ENCODE data around the gene MAU2. TPM values are rescaled to one million over a fixed set of nuclear protein-coding genes. Genes with fewer than 3 reads are reported as not detected.

MAU2 gene
- total and polyA plus RNA-seq, 2 of the 13 experiments (the other 11 are each of a cell fraction or from before 2014, with no cell fraction given): 16.8 to 33.8 TPM

DNA sequence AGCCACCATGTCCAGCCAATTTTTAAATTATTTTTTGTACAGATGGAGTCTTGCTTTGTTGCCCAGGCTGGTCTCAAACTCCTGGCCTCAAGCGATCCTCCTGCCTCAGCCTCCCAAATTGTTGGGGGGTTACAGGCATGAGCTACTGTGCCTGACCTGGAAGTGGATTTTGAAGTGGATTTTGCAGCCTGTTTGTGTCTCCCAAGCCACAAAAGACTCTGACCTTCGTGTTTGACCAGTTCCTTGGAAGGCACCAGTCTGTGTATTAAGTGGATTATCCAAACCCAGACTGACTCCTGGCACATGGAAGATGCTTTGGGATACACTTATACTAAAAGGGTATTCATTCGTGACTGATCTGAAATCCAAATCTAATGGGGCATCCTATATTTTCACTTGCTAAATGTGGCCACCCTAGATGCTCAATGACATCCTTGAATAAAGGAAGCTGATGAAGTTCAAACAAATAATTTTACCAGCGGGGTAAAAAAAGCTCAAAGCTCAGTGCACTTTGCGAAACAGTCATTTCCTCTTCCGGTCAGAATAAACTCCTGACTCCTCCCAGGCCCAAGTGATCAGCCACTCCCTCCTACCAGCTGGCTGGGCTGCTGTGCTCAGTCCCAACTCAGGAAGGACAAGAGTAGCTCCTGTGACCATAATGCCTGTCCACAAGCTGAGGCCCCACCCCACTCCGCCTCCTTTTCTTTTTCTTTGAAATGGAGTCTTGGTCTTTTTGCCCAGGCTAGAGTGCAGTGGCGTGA lies 52.2 kb downstream of the MAU2 start (continued):
- TF ChIP-seq HNRNPUL1 (IDR thresholded peaks at IDR 0.05; ENCODE audit: low read depth, low read length): no peak
- no peak for TF ChIP-seq YEATS4 (CRISPR knock-in tag; IDR thresholded peaks at IDR 0.05; ENCODE audit: borderline replicate concordance)
- TF ChIP-seq, protein P1, sequence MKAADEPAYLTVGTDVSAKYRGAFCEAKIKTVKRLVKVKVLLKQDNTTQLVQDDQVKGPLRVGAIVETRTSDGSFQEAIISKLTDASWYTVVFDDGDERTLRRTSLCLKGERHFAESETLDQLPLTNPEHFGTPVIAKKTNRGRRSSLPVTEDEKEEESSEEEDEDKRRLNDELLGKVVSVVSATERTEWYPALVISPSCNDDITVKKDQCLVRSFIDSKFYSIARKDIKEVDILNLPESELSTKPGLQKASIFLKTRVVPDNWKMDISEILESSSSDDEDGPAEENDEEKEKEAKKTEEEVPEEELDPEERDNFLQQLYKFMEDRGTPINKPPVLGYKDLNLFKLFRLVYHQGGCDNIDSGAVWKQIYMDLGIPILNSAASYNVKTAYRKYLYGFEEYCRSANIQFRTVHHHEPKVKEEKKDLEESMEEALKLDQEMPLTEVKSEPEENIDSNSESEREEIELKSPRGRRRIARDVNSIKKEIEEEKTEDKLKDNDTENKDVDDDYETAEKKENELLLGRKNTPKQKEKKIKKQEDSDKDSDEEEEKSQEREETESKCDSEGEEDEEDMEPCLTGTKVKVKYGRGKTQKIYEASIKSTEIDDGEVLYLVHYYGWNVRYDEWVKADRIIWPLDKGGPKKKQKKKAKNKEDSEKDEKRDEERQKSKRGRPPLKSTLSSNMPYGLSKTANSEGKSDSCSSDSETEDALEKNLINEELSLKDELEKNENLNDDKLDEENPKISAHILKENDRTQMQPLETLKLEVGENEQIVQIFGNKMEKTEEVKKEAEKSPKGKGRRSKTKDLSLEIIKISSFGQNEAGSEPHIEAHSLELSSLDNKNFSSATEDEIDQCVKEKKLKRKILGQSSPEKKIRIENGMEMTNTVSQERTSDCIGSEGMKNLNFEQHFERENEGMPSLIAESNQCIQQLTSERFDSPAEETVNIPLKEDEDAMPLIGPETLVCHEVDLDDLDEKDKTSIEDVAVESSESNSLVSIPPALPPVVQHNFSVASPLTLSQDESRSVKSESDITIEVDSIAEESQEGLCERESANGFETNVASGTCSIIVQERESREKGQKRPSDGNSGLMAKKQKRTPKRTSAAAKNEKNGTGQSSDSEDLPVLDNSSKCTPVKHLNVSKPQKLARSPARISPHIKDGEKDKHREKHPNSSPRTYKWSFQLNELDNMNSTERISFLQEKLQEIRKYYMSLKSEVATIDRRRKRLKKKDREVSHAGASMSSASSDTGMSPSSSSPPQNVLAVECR (CRISPR knock-in tag; IDR thresholded peaks at IDR 0.05; ENCODE audit: borderline replicate concordance): peak; percentile 18; the same call in 1 of the 2 replicates
- TF ChIP-seq GABPA (IDR thresholded peaks at IDR 0.05; ENCODE audit: low read depth, low read length): peak; percentile 57
- TF ChIP-seq GABPA (CRISPR knock-in tag; IDR thresholded peaks at IDR 0.05; ENCODE audit: low read depth): peak; percentile 93
- TF ChIP-seq, protein P2, sequence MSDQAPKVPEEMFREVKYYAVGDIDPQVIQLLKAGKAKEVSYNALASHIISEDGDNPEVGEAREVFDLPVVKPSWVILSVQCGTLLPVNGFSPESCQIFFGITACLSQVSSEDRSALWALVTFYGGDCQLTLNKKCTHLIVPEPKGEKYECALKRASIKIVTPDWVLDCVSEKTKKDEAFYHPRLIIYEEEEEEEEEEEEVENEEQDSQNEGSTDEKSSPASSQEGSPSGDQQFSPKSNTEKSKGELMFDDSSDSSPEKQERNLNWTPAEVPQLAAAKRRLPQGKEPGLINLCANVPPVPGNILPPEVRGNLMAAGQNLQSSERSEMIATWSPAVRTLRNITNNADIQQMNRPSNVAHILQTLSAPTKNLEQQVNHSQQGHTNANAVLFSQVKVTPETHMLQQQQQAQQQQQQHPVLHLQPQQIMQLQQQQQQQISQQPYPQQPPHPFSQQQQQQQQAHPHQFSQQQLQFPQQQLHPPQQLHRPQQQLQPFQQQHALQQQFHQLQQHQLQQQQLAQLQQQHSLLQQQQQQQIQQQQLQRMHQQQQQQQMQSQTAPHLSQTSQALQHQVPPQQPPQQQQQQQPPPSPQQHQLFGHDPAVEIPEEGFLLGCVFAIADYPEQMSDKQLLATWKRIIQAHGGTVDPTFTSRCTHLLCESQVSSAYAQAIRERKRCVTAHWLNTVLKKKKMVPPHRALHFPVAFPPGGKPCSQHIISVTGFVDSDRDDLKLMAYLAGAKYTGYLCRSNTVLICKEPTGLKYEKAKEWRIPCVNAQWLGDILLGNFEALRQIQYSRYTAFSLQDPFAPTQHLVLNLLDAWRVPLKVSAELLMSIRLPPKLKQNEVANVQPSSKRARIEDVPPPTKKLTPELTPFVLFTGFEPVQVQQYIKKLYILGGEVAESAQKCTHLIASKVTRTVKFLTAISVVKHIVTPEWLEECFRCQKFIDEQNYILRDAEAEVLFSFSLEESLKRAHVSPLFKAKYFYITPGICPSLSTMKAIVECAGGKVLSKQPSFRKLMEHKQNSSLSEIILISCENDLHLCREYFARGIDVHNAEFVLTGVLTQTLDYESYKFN (CRISPR knock-in tag; conservative IDR thresholded peaks at IDR 0.05): peak; percentile 84
- TF ChIP-seq MED13 (CRISPR knock-in tag; IDR thresholded peaks at IDR 0.05): no peak
- TF ChIP-seq HIVEP1 (CRISPR knock-in tag; IDR thresholded peaks at IDR 0.05): no peak
- TF ChIP-seq ZSCAN25 (CRISPR knock-in tag; IDR thresholded peaks at IDR 0.05): no peak
- TF ChIP-seq, protein P3, sequence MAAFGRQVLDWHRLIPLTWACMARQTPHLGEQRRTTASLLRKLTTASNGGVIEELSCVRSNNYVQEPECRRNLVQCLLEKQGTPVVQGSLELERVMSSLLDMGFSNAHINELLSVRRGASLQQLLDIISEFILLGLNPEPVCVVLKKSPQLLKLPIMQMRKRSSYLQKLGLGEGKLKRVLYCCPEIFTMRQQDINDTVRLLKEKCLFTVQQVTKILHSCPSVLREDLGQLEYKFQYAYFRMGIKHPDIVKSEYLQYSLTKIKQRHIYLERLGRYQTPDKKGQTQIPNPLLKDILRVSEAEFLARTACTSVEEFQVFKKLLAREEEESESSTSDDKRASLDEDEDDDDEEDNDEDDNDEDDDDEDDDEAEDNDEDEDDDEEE (CRISPR knock-in tag; IDR thresholded peaks at IDR 0.05): no peak
- TF ChIP-seq ZNF331 (CRISPR knock-in tag; IDR thresholded peaks at IDR 0.05): no peak
- TF ChIP-seq, protein P4, sequence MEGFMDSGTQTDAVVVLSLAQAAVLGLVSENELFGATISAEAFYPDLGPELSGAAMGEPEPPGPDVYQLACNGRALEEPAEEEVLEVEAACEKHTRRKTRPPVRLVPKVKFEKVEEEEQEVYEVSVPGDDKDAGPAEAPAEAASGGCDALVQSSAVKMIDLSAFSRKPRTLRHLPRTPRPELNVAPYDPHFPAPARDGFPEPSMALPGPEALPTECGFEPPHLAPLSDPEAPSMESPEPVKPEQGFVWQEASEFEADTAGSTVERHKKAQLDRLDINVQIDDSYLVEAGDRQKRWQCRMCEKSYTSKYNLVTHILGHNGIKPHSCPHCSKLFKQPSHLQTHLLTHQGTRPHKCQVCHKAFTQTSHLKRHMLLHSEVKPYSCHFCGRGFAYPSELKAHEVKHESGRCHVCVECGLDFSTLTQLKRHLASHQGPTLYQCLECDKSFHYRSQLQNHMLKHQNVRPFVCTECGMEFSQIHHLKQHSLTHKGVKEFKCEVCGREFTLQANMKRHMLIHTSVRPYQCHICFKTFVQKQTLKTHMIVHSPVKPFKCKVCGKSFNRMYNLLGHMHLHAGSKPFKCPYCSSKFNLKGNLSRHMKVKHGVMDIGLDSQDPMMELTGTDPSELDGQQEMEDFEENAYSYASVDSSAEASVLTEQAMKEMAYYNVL (CRISPR knock-in tag; IDR thresholded peaks at IDR 0.05; ENCODE audit: borderline replicate concordance): peak; percentile 33; the same call in 1 of the 2 replicates
- TF ChIP-seq ZIK1 (CRISPR knock-in tag; IDR thresholded peaks at IDR 0.05; ENCODE audit: borderline replicate concordance, low read depth): no peak
- no peak; the same call in 1 of the 2 replicates for TF ChIP-seq ZNF430 (CRISPR knock-in tag; IDR thresholded peaks at IDR 0.05)
- no peak for TF ChIP-seq IRX3 (CRISPR knock-in tag; IDR thresholded peaks at IDR 0.05; ENCODE audit: borderline replicate concordance, low read depth)
- TF ChIP-seq, protein P5, sequence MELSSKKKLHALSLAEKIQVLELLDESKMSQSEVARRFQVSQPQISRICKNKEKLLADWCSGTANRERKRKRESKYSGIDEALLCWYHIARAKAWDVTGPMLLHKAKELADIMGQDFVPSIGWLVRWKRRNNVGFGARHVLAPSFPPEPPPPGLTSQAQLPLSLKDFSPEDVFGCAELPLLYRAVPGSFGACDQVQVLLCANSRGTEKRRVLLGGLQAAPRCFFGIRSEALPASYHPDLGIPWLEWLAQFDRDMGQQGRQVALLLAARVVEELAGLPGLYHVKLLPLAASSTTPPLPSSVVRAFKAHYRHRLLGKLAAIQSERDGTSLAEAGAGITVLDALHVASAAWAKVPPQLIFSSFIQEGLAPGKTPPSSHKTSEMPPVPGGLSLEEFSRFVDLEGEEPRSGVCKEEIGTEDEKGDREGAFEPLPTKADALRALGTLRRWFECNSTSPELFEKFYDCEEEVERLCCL (CRISPR knock-in tag; IDR thresholded peaks at IDR 0.05; ENCODE audit: borderline replicate concordance): no peak
- no peak for TF ChIP-seq DNMT3B (CRISPR knock-in tag; conservative IDR thresholded peaks at IDR 0.05)

All from HepG2 (cell line).